SK-N-SH (cell line): ENCODE data around the gene SPIRE2. TPM values are rescaled to one million over a fixed set of nuclear protein-coding genes. Genes with fewer than 3 reads are reported as not detected.

Experiments
- CTCF ChIA-PET: fragments of 300-600, 350-600 bp; formaldehyde crosslinking; extraction: SDS; loops from one replicate; lab custom pipeline; 2021; lab: Yijun Ruan, JAX
- POLR2A ChIA-PET: fragments of 350-600 bp; sonication (Branson Sonifier 250); formaldehyde crosslinking; extraction: SDS; loops from one replicate; lab custom pipeline; 2020; ENCODE audit warnings: antibody characterized with exemption, inconsistent platforms; lab: Yijun Ruan, JAX
- DNase-seq: peaks from one replicate; pipeline ENCODE4 v3.0.0; 2012
- H2AFZ ChIP-seq: fragments of 200-600 bp; sonication (generic); 2 replicates; pipeline ENCODE4 v1.8.1; 2016; ENCODE audit warnings: antibody characterized with exemption, mild to moderate bottlenecking, low read depth
- H3F3A ChIP-seq: fragments of 200-600 bp; sonication (generic); replicated peaks from 2 replicates; pipeline ENCODE3; 2016; ENCODE audit warnings: antibody characterized with exemption, mild to moderate bottlenecking; ENCODE audit not compliant: insufficient read depth
- H3K27ac ChIP-seq, 2 experiments: fragments of 200-500 bp in 1 of 2; fragments of 200-600 bp in 1 of 2; sonication (Bioruptor generic) in 1 of 2; sonication (generic), shearing (Covaris generic) in 1 of 2; 2 replicates each; pipeline versions ENCODE4 v1.5.1 to v1.6.1; 2014 to 2016; ENCODE audit warnings: low read depth in 2 of 2, inconsistent platforms in 1 of 2, low read length in 1 of 2, mild to moderate bottlenecking in 1 of 2, mixed read lengths in 1 of 2
- H3K27me3 ChIP-seq: fragments of 200-600 bp; sonication (generic), shearing (Covaris generic); 2 replicates; pipeline ENCODE4 v1.6.1; 2016; ENCODE audit warnings: mixed run types; ENCODE audit not compliant: insufficient read depth
- H3K36me3 ChIP-seq, 2 experiments: fragments of 200-500 bp in 1 of 2; fragments of 200-600 bp in 1 of 2; sonication (Bioruptor generic) in 1 of 2; sonication (generic) in 1 of 2; replicated peaks in 1 of 2; 2 replicates each; pipeline versions ENCODE3 to v1.5.1; 2014 to 2016; ENCODE audit warnings: low read length in 1 of 2, mild to moderate bottlenecking in 1 of 2; ENCODE audit not compliant: insufficient read depth in 2 of 2, control insufficient read depth in 1 of 2
- H3K4me1 ChIP-seq, 2 experiments: fragments of 200-500 bp in 1 of 2; fragments of 200-600 bp in 1 of 2; sonication (Bioruptor generic) in 1 of 2; sonication (generic), shearing (Covaris generic) in 1 of 2; 2 replicates each; pipeline versions ENCODE4 v1.5.1 to v1.6.1; 2014 to 2016; ENCODE audit warnings: low read depth in 1 of 2, low read length in 1 of 2, mixed run types in 1 of 2; ENCODE audit not compliant: insufficient read depth in 2 of 2, control insufficient read depth in 1 of 2
- H3K4me2 ChIP-seq: fragments of 200-600 bp; sonication (generic), shearing (Covaris generic); 2 replicates; pipeline ENCODE4 v1.6.1; 2017; ENCODE audit warnings: mixed run types
- H3K4me3 ChIP-seq, 2 experiments: fragments of 200-500 bp in 1 of 2; fragments of 200-600 bp in 1 of 2; sonication (Bioruptor generic) in 1 of 2; sonication (generic), shearing (Covaris generic) in 1 of 2; 2 replicates each; pipeline versions ENCODE4 v1.5.1 to v1.8.1; 2014 to 2016; ENCODE audit warnings: low read depth in 2 of 2, inconsistent platforms in 1 of 2, low read length in 1 of 2, mild to moderate bottlenecking in 1 of 2, mixed read lengths in 1 of 2, moderate library complexity in 1 of 2
- H3K79me2 ChIP-seq: fragments of 200-600 bp; sonication (generic); 2 replicates; pipeline ENCODE4 v1.8.1; 2017; ENCODE audit warnings: mild to moderate bottlenecking; ENCODE audit not compliant: insufficient read depth
- H3K9ac ChIP-seq: fragments of 200-600 bp; sonication (generic); 2 replicates; pipeline ENCODE4 v1.6.1; 2017; ENCODE audit warnings: mixed run types
- H3K9me2 ChIP-seq: fragments of 200-600 bp; sonication (generic); 2 replicates; pipeline ENCODE4 v1.6.1; 2017; ENCODE audit warnings: mixed run types
- H3K9me3 ChIP-seq: fragments of 200-600 bp; sonication (generic); 2 replicates; pipeline ENCODE4 v1.6.1; 2017; ENCODE audit warnings: mixed run types, mild to moderate bottlenecking, moderate library complexity
- H4K20me1 ChIP-seq: fragments of 200-600 bp; sonication (generic); 2 replicates; pipeline ENCODE4 v1.6.1; 2017; ENCODE audit warnings: mild to moderate bottlenecking, mixed run types; ENCODE audit not compliant: insufficient read depth
- CHD2 ChIP-seq: fragments of 150-350 bp; IDR thresholded peaks from 2 replicates; pipeline ENCODE4 v1.6.1; 2018; ENCODE audit warnings: low read length; ENCODE audit not compliant: partially characterized antibody
- CTCF ChIP-seq: fragments of 200-600 bp; sonication (generic); IDR thresholded peaks from 2 replicates; pipeline ENCODE4 v1.6.1; 2017; ENCODE audit warnings: antibody characterized with exemption, mild to moderate bottlenecking, moderate library complexity
- EP300 ChIP-seq, 2 experiments: IDR thresholded peaks; 2 replicates each; pipeline versions ENCODE4 v1.4.0 to v1.6.1; 2012; ENCODE audit warnings: borderline replicate concordance in 1 of 2, low read depth in 1 of 2, low read length in 1 of 2
- EZH2phosphoT487 ChIP-seq: fragments of 200-600 bp; sonication (generic); IDR thresholded peaks from 2 replicates; pipeline ENCODE4 v1.6.1; 2017; ENCODE audit warnings: low read depth, mixed run types, mild to moderate bottlenecking, antibody characterized with exemption, moderate library complexity, borderline replicate concordance
- FOXJ3 ChIP-seq: sonication (generic); formaldehyde crosslinking; IDR thresholded peaks from 2 replicates; pipeline ENCODE4 v1.5.1; 2020; ENCODE audit warnings: mild to moderate bottlenecking, missing genetic modification reagents
- FOXM1 ChIP-seq: IDR thresholded peaks from 2 replicates; pipeline ENCODE4 v1.4.0; 2012; ENCODE audit warnings: low read depth, mild to moderate bottlenecking
- GABPA ChIP-seq: IDR thresholded peaks from 2 replicates; pipeline ENCODE4 v1.4.0; 2012; ENCODE audit warnings: low read depth, mild to moderate bottlenecking
- GATA2 ChIP-seq: sonication (generic); formaldehyde crosslinking; IDR thresholded peaks from 2 replicates; pipeline ENCODE4 v1.5.0; 2020; ENCODE audit warnings: mild to moderate bottlenecking, missing genetic modification reagents
- IRF3 ChIP-seq: fragments of 150-350 bp; IDR thresholded peaks from 2 replicates; pipeline ENCODE4 v1.6.1; 2016; ENCODE audit warnings: mild to moderate bottlenecking, low read depth, low read length
- MEF2A ChIP-seq: IDR thresholded peaks from 2 replicates; pipeline ENCODE4 v1.4.0; 2012; ENCODE audit warnings: low read depth, borderline replicate concordance
- MXI1 ChIP-seq: IDR thresholded peaks from 2 replicates; pipeline ENCODE4 v1.6.1; 2012; ENCODE audit warnings: mild to moderate bottlenecking, low read depth, low read length, improper control_type of control experiment
- POLR2AphosphoS5 ChIP-seq: IDR thresholded peaks from 2 replicates; pipeline ENCODE4 v1.6.1; 2012; ENCODE audit warnings: low read depth, low read length
- RCOR1 ChIP-seq: fragments of 150-350 bp; IDR thresholded peaks from 2 replicates; pipeline ENCODE4 v1.6.1; 2017; ENCODE audit warnings: antibody characterized with exemption, low read length
- REST ChIP-seq: IDR thresholded peaks from 2 replicates; pipeline ENCODE4 v1.6.1; 2012; ENCODE audit warnings: mild to moderate bottlenecking, low read depth, low read length, moderate library complexity
- SMC3 ChIP-seq: IDR thresholded peaks from 2 replicates; pipeline ENCODE4 v1.6.1; 2012; ENCODE audit warnings: low read depth, low read length, improper control_type of control experiment
- TAF1 ChIP-seq: IDR thresholded peaks from 2 replicates; pipeline ENCODE4 v1.6.1; 2012; ENCODE audit warnings: low read depth, mild to moderate bottlenecking, low read length, moderate library complexity, borderline replicate concordance
- USF1 ChIP-seq: IDR thresholded peaks from 2 replicates; pipeline ENCODE4 v1.4.0; 2012; ENCODE audit warnings: low read depth, borderline replicate concordance
- YY1 ChIP-seq: IDR thresholded peaks from 2 replicates; pipeline ENCODE4 v1.4.0; 2012; ENCODE audit warnings: low read depth, mild to moderate bottlenecking
- WGBS: methylation state at CpG from one replicate; pipeline ENCODE4 v1.1.6; 2017; ENCODE audit warnings: low lambda C conversion rate; 5-methylcytosine and 5-hydroxymethylcytosine counted together
- polyA plus RNA-seq, 3 experiments: library from polyadenylated mRNA; depleted of rRNA; stranded (reverse); fragments of >200 nt; gene quantifications; 2 replicates each; pipeline ENCODE4 v1.2.3, GENCODE V29; 2012
- TF ChIP-seq, protein P1 (sequence below): IDR thresholded peaks from 2 replicates; pipeline ENCODE4 v1.4.0; 2012; ENCODE audit warnings: low read depth, borderline replicate concordance

The SPIRE2 gene
- polyA plus RNA-seq, 1 of the 3 experiments (the other 2 are of a cell fraction): 15.3 TPM

DNA sequence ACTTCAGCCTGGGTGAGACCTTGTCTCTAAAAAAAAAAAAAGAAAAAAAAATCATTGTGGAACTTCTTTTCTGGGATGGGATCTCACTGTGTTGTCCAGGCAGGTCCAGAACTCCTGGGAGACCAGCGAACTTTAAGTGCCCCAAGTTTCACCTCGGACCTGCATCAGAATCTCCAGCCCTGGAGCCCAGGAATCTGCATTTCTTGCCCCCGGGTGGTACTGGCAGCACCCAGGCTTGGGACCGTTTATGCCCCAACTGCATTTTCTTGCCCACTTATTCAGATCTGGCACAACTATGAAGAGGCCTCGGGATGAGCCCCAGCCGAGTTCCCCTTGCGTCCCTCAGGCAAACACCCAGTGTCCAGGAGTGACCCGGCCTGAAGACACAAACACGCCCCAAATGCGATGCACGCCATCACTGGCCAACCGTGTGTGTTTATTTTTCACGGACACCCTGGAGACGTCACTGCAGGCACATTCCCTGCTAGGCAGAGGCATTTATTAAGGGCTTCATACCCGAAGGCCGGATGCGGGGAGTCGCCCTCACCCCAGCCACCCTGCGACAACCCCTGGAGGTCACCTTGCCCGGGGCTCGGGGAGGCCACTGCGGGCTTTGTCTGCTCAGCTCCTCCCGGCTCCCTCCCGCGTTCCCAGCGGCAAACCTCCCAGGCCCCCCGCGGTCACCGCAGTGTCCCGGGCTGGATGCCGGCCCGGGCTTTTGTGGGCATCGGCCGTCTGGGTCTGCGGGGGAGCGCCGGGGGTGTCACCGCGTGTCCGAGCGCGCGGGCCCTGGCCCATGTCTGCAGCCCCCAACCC, 684 bp upstream of the SPIRE2 start:
- 0 out of 2 replicates have a peak, but pooled peaks cover 14% of the 10 kb centered on the region for H4K20me1 ChIP-seq
- POLR2A ChIA-PET: interaction anchor here (0.6 kb wide), 1 partner anchor 125 kb away, joined by 3 read pairs; no protein-coding TSS in a partner anchor
- peak; percentile 79 for DNase-seq
- no peak for TF ChIP-seq GABPA
- 0 out of 2 replicates have a peak, but pooled peaks have one; percentile 7 for TF ChIP-seq REST
- no peak for TF ChIP-seq CTCF
- no peak for TF ChIP-seq MEF2A
- TF ChIP-seq GATA2 (CRISPR knock-in tag): no peak
- no peak for TF ChIP-seq RCOR1
- TF ChIP-seq TAF1: no peak
- TF ChIP-seq IRF3: no peak
- TF ChIP-seq CHD2: no peak
- TF ChIP-seq MXI1: peak; percentile 63
- TF ChIP-seq, protein P1, sequence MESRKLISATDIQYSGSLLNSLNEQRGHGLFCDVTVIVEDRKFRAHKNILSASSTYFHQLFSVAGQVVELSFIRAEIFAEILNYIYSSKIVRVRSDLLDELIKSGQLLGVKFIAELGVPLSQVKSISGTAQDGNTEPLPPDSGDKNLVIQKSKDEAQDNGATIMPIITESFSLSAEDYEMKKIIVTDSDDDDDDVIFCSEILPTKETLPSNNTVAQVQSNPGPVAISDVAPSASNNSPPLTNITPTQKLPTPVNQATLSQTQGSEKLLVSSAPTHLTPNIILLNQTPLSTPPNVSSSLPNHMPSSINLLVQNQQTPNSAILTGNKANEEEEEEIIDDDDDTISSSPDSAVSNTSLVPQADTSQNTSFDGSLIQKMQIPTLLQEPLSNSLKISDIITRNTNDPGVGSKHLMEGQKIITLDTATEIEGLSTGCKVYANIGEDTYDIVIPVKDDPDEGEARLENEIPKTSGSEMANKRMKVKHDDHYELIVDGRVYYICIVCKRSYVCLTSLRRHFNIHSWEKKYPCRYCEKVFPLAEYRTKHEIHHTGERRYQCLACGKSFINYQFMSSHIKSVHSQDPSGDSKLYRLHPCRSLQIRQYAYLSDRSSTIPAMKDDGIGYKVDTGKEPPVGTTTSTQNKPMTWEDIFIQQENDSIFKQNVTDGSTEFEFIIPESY: no peak
- no peak for TF ChIP-seq YY1
- no peak for TF ChIP-seq FOXM1
- TF ChIP-seq POLR2AphosphoS5: no peak
- peak; percentile 14; the same call in 1 of the 2 replicates for TF ChIP-seq FOXJ3 (CRISPR knock-in tag)
- no peak for TF ChIP-seq EZH2phosphoT487
- no peak for TF ChIP-seq SMC3
- TF ChIP-seq EP300 (IDR thresholded peaks at IDR 0.05; ENCODE audit: borderline replicate concordance in 1 of 2, low read depth in 1 of 2, low read length in 1 of 2): no peak
- TF ChIP-seq USF1: no peak
- peak overlapping the region; percentile 96 for H3K4me2 ChIP-seq
- H3K36me3 ChIP-seq: peaks cover 0 to 8% of the 10 kb centered on the region in 2 experiments
- peak overlapping the region; percentile 66 to 81 for H3K4me3 ChIP-seq
- CTCF ChIA-PET: interaction anchor here (1.2 to 2.6 kb wide), 5 partner anchors 14 to 127 kb away, joined by 3 to 9 read pairs (median 5); no protein-coding TSS in a partner anchor
- H3K79me2 ChIP-seq: no peaks in the 10 kb centered on the region
- H3K27ac ChIP-seq: peak overlapping the region; percentile 54 to 80
- peak overlapping the region; percentile 71 for H2AFZ ChIP-seq
- H3K9me3 ChIP-seq: no peaks in the 10 kb centered on the region
- H3K4me1 ChIP-seq: peaks cover 0 to 17% of the 10 kb centered on the region in 2 experiments; a peak in 1 of 4 replicates
- no peaks in the 10 kb centered on the region for H3K27me3 ChIP-seq
- peaks cover 9% of the 10 kb centered on the region for H3F3A ChIP-seq
- 19% methylated on average over 22 of the region's 43 CpGs for WGBS
- peak overlapping the region; percentile 73 for H3K9ac ChIP-seq
- H3K9me2 ChIP-seq: no peaks in the 10 kb centered on the region
